ENCODE data around the gene STAT3. TPM values are rescaled to one million over a fixed set of nuclear protein-coding genes. Genes with fewer than 3 reads are reported as not detected.

The STAT3 gene
- total and polyA plus RNA-seq, 9 of the 15 experiments (the other 6 are each of a cell fraction or from before 2014, with no cell fraction given): 90.0 to 179 (median 114) TPM

GRCh38 chr17:42309142-42309541, 79.1 kb downstream of the STAT3 start:
- intact Hi-C loops (cut with micrococcal nuclease) (no loop called here), in situ Hi-C loops (cut with MboI) (no loop called here)
- peaks cover 85% of the 10 kb centered on the region for H3K36me3 ChIP-seq (ENCODE audit: control insufficient read depth, insufficient read depth, low read length)
- no peak for TF ChIP-seq ESRRA (IDR thresholded peaks at IDR 0.05; ENCODE audit: borderline replicate concordance, low read depth)
- TF ChIP-seq RBFOX2 (IDR thresholded peaks at IDR 0.05; ENCODE audit: low read depth, low read length): peak; percentile 59
- no peak for TF ChIP-seq RBM34 (IDR thresholded peaks at IDR 0.05; ENCODE audit: borderline replicate concordance, insufficient read depth, low read length)
- TF ChIP-seq ZNF592 (IDR thresholded peaks at IDR 0.05): no peak
- peak; percentile 73 for TF ChIP-seq POLR2G (IDR thresholded peaks at IDR 0.05; ENCODE audit: low read depth, low read length)
- peak; percentile 86 for TF ChIP-seq RBM22 (IDR thresholded peaks at IDR 0.05; ENCODE audit: low read depth, low read length, poor library complexity, severe bottlenecking)
- no peak for TF ChIP-seq RUNX1 (IDR thresholded peaks at IDR 0.05; ENCODE audit: low read depth)
- no peak for TF ChIP-seq ZNF124 (CRISPR knock-in tag; IDR thresholded peaks at IDR 0.05)
- TF ChIP-seq ZBTB7A (IDR thresholded peaks at IDR 0.05; ENCODE audit: borderline replicate concordance, control insufficient read depth, low read depth, low read length): 0 out of 2 replicates have a peak, but pooled peaks have one; percentile 8
- no peak for TF ChIP-seq GTF2A2 (tag; IDR thresholded peaks at IDR 0.05)
- H4K20me1 ChIP-seq (replicated peaks; ENCODE audit: control insufficient read depth, insufficient read depth, low read length): no peaks in the 10 kb centered on the region
- DNase-seq (ENCODE audit: extremely low read depth in 1 of 4, low spot score in 3 of 4) (no peak), FAIRE-seq (no peak), ATAC-seq (no peak)
- peak overlapping the region; percentile 100; the same call in 2 of the 3 replicates for H3K27ac ChIP-seq (ENCODE audit: extremely low read depth, low read depth, low read length)
- WGBS (ENCODE audit: insufficient coverage, low coverage, missing lambda C conversion rate): 96% methylated on average over 5 of the region's 9 CpGs
- peak overlapping the region in 1 of 2 experiments; percentile 38; a peak in 1 of 4 replicates for H3K9ac ChIP-seq (ENCODE audit: insufficient read depth in 1 of 2, low read depth in 2 of 2, low read length in 2 of 2)
- no peak overlapping the region for H3K4me3 ChIP-seq
- no peaks in the 10 kb centered on the region for H3K27me3 ChIP-seq (ENCODE audit: control insufficient read depth in 2 of 2, insufficient read depth in 2 of 2, low read length in 2 of 2)
- no peak overlapping the region for H2AFZ ChIP-seq (ENCODE audit: low read depth, low read length)
- H3K4me1 ChIP-seq (replicated peaks in 1 of 2; ENCODE audit: control insufficient read depth in 2 of 2, insufficient read depth in 2 of 2, low read length in 2 of 2): peaks cover 47 to 77% of the 10 kb centered on the region in 2 experiments
- no peak overlapping the region for H3K4me2 ChIP-seq (ENCODE audit: insufficient read depth, low read length)
- H3K9me3 ChIP-seq (replicated peaks; ENCODE audit: control insufficient read depth, insufficient read depth, low read depth, low read length): no peaks in the 10 kb centered on the region
- no peaks in the 10 kb centered on the region for H3K9me1 ChIP-seq (ENCODE audit: control insufficient read depth, insufficient read depth, low read length)
- POLR2A ChIA-PET: interaction anchor here (0.6 to 2.0 kb wide), 10 partner anchors 11 to 337 kb away, joined by 3 to 7 read pairs (median 3); partner anchors contain the start of genes KCNH4 and STAT3
- BruUV-seq (replicated peaks): no TSS peak
- CTCF ChIA-PET (ENCODE audit: low intra/inter-chr PET ratio): no interaction called here
- peaks cover 56% of the 10 kb centered on the region for H3K79me2 ChIP-seq (ENCODE audit: control insufficient read depth, insufficient read depth, low read length)
